Activated B cell treated with CpG ODN at 0.5 μM for 24 hours (primary cell): ENCODE data around the gene SCUBE1. TPM values are rescaled to one million over a fixed set of nuclear protein-coding genes. Genes with fewer than 3 reads are reported as not detected.

Source experiments
- ATAC-seq: fragments of 200-7000 bp; cut with Tn5 transposase; one replicate; pipeline ENCODE4 v1.10.0; 2021; ENCODE audit warnings: low read depth, mild to moderate bottlenecking, moderate library complexity
- CTCF ChIA-PET: fragments of 350-600 bp; sonication (Branson Sonifier 250); formaldehyde crosslinking; loops from one replicate; lab custom pipeline; 2021; ENCODE audit warnings: antibody characterized with exemption; lab: Charles Lee
- POLR2A ChIA-PET: fragments of 350-600 bp; sonication (Branson Sonifier 250); formaldehyde crosslinking; loops from one replicate; lab custom pipeline; 2021; ENCODE audit warnings: antibody characterized with exemption; lab: Charles Lee
- DNase-seq: peaks from one replicate; pipeline ENCODE4 v3.0.0; 2022
- H3K27ac Mint-ChIP-seq: one replicate; pipeline ENCODE4 v1.8.0; 2020; ENCODE audit warnings: mixed read lengths
- H3K27me3 Mint-ChIP-seq: one replicate; pipeline ENCODE4 v1.8.0; 2021; ENCODE audit warnings: mixed read lengths
- H3K36me3 Mint-ChIP-seq: one replicate; pipeline ENCODE4 v1.8.0; 2021; ENCODE audit warnings: low read depth, mixed read lengths
- H3K4me1 Mint-ChIP-seq: one replicate; pipeline ENCODE4 v1.8.0; 2021; ENCODE audit warnings: mixed read lengths
- H3K4me3 Mint-ChIP-seq: one replicate; pipeline ENCODE4 v1.8.0; 2020; ENCODE audit warnings: mild to moderate bottlenecking, mixed read lengths
- H3K9me3 Mint-ChIP-seq: one replicate; pipeline ENCODE4 v1.8.0; 2020; ENCODE audit warnings: mixed read lengths
- intact Hi-C: fragments of 100-400 bp; cut with micrococcal nuclease; formaldehyde crosslinking; loops from one replicate; pipeline ENCODE4 v1.15.1; 2024
- total RNA-seq: library from RNA; stranded (reverse); gene quantifications from 2 replicates; pipeline ENCODE4 v1.2.3, GENCODE V29; 2022
- TF ChIP-seq, protein P1 (sequence below): fragments of 200-600 bp; IDR thresholded peaks from one replicate; pipeline ENCODE4 v1.8.0; 2022; ENCODE audit warnings: antibody characterized with exemption, mild to moderate bottlenecking

SCUBE1 gene
- total RNA-seq, 1 donor from 2014 or later: not detected

- TF ChIP-seq, protein P1, sequence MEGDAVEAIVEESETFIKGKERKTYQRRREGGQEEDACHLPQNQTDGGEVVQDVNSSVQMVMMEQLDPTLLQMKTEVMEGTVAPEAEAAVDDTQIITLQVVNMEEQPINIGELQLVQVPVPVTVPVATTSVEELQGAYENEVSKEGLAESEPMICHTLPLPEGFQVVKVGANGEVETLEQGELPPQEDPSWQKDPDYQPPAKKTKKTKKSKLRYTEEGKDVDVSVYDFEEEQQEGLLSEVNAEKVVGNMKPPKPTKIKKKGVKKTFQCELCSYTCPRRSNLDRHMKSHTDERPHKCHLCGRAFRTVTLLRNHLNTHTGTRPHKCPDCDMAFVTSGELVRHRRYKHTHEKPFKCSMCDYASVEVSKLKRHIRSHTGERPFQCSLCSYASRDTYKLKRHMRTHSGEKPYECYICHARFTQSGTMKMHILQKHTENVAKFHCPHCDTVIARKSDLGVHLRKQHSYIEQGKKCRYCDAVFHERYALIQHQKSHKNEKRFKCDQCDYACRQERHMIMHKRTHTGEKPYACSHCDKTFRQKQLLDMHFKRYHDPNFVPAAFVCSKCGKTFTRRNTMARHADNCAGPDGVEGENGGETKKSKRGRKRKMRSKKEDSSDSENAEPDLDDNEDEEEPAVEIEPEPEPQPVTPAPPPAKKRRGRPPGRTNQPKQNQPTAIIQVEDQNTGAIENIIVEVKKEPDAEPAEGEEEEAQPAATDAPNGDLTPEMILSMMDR: no peak
- intact Hi-C loops: no loop called here
- no peak for DNase-seq
- ChIA-PET CTCF (no interaction called here), POLR2A (no interaction called here)
- Mint-ChIP-seq H3K4me3 (no peak overlapping the region), H3K27me3 (peaks cover 25% of the 10 kb centered on the region), H3K4me1 (no peaks in the 10 kb centered on the region), H3K9me3 (no peaks in the 10 kb centered on the region), H3K36me3 (no peaks in the 10 kb centered on the region), H3K27ac (no peak overlapping the region)
- no peak for ATAC-seq
Measured at GRCh38 chr22:43252319-43252718, 90.9 kb downstream of the SCUBE1 start.

DNA sequence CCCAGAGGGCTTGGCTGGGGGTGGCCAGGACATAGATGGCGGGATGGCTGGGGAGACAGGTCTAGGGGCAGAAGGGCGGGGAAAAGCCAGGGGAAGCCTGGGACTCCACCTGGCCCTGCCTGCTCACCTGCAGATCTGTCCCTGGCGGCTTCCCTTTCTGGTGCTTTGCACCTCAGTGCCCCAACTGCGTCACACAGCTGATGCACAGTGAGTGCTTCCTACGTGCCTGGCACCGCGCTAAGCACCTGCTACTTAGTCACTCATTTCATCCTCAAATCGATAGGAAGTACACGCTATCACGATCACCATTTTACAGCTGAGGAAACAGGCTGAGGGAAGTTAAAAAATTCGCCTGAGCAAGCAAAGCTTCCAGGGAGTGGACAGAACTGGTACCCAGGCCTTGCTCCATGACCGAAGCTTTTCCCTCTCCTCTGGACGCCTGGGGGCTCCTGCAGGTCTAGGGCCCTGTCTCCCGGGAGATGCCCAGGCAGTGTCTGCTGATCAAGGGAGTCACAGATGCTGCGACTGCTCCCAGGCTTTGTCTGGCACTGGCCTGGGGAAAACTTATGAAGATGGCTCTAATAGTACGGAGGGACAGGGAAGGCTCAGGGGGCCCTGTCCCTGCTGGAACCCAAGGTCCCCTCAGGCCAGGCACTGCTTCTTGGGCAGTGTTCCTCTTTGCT, 93.2 kb downstream of the SCUBE1 start:
- POLR2A ChIA-PET: no interaction called here
- TF ChIP-seq, protein P1: no peak
- CTCF ChIA-PET: no interaction called here

GRCh38 chr22:43247546-43248260, 95.5 kb downstream of the SCUBE1 start:
- ATAC-seq (no peak), DNase-seq (no peak)
- TF ChIP-seq, protein P1: no peak
- H3K9me3 Mint-ChIP-seq: no peaks in the 10 kb centered on the region
- H3K4me1 Mint-ChIP-seq: no peaks in the 10 kb centered on the region
- H3K27ac Mint-ChIP-seq: no peak overlapping the region
- H3K36me3 Mint-ChIP-seq: no peaks in the 10 kb centered on the region
- H3K4me3 Mint-ChIP-seq: no peak overlapping the region
- peaks cover 3% of the 10 kb centered on the region for H3K27me3 Mint-ChIP-seq
- intact Hi-C loops: no loop called here
- CTCF ChIA-PET: no interaction called here
- POLR2A ChIA-PET: no interaction called here

More for the DNA sequence above, 93.2 kb downstream of the SCUBE1 start:
- no peak for DNase-seq
- ATAC-seq: no peak
- Mint-ChIP-seq H3K9me3 (no peaks in the 10 kb centered on the region), H3K36me3 (no peaks in the 10 kb centered on the region), H3K4me3 (no peak overlapping the region), H3K27ac (no peak overlapping the region), H3K27me3 (peaks cover 8% of the 10 kb centered on the region), H3K4me1 (no peaks in the 10 kb centered on the region)
- intact Hi-C loops: no loop called here

DNA sequence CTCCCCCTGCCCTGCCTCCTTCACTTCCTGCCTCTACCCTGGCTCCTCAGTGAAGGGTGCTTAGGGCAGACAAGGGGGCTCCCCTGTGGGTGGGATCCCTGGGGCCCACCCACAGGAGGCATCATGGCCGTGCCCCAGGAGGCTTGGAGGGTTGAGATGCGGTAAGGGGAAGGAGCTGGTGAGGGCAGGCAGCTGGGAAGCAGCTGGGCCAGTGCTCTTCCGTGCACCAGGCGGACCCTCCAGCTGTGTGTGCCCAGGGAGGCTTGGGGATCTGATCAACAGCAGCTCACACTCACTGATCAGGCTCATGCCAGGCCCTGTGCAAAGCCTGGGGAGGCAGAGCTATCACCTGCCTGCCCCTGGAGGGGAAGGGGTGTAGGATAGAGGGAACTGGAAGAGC, 97.0 kb downstream of the SCUBE1 start:
- H3K4me1 Mint-ChIP-seq: no peaks in the 10 kb centered on the region
- H3K27ac Mint-ChIP-seq: no peak overlapping the region
- H3K27me3 Mint-ChIP-seq: no peaks in the 10 kb centered on the region
- POLR2A ChIA-PET: no interaction called here
- CTCF ChIA-PET: no interaction called here
- H3K36me3 Mint-ChIP-seq: no peaks in the 10 kb centered on the region
- ATAC-seq (no peak), DNase-seq (no peak)
- TF ChIP-seq, protein P1: no peak
- no peaks in the 10 kb centered on the region for H3K9me3 Mint-ChIP-seq
- H3K4me3 Mint-ChIP-seq: no peak overlapping the region
- intact Hi-C loops: no loop called here

- Mint-ChIP-seq H3K36me3 (no peaks in the 10 kb centered on the region), H3K27me3 (no peaks in the 10 kb centered on the region), H3K27ac (no peak overlapping the region), H3K4me3 (no peak overlapping the region), H3K9me3 (no peaks in the 10 kb centered on the region), H3K4me1 (no peaks in the 10 kb centered on the region)
- ATAC-seq: no peak
- CTCF ChIA-PET: no interaction called here
- POLR2A ChIA-PET: no interaction called here
- intact Hi-C loops: no loop called here
- no peak for DNase-seq
- TF ChIP-seq, protein P1: no peak
Measured at GRCh38 chr22:43245717-43246116, 97.5 kb downstream of the SCUBE1 start.
